ENCODE results near the gene ACTR1B. TPM values are rescaled to one million over a fixed set of nuclear protein-coding genes. Genes with fewer than 3 reads are reported as not detected.
"Not testable (repeated sequence)": the region's sequence is repeated elsewhere in the genome, so short reads cannot be mapped to it uniquely, and the experiment has no call there.

The ACTR1B gene
- total RNA-seq, 2 experiments from 2014 or later: 87.4 to 94.3 TPM

GRCh38 chr2:97676620-97677019 lies 12.8 kb upstream of the ACTR1B start:
- Mint-ChIP-seq H3K36me3 (no peaks in the 10 kb centered on the region), H3K27me3 (peaks cover 3% of the 10 kb centered on the region), H3K27ac (no peak overlapping the region), H3K4me3 (no peak overlapping the region), H3K9me3 (ENCODE audit: low read depth) (no peaks in the 10 kb centered on the region), H3K4me1 (peaks cover 35% of the 10 kb centered on the region)
- no peak for DNase-seq
- CTCF ChIA-PET: interaction anchor here (0.6 to 3.0 kb wide), 5 partner anchors 8 to 23 kb away, joined by 3 to 9 read pairs (median 7); partner anchors contain the start of gene ACTR1B
- peak; percentile 61 for ATAC-seq

- peaks cover 35% of the 10 kb centered on the region for H3K4me1 Mint-ChIP-seq
Observed at GRCh38 chr2:97675430-97676113, 11.7 kb upstream of the ACTR1B start.

GRCh38 chr2:97673915-97674283 lies 10.1 kb upstream of the ACTR1B start:
- H3K4me1 Mint-ChIP-seq: peaks cover 35% of the 10 kb centered on the region
- H3K27me3 Mint-ChIP-seq: no peaks in the 10 kb centered on the region
- peak overlapping the region; percentile 41 for H3K27ac Mint-ChIP-seq
- CTCF ChIA-PET: interaction anchor here (1.4 to 2.0 kb wide), 3 partner anchors 9 to 83 kb away, joined by 3 to 9 read pairs (median 6); partner anchors contain the start of gene ACTR1B
- no peak overlapping the region for H3K4me3 Mint-ChIP-seq
- ATAC-seq (peak; percentile 25), DNase-seq (no peak)
- H3K9me3 Mint-ChIP-seq (ENCODE audit: low read depth): no peaks in the 10 kb centered on the region
- H3K36me3 Mint-ChIP-seq: no peaks in the 10 kb centered on the region

More at GRCh38 chr2:97675430-97676113, 11.7 kb upstream of the ACTR1B start:
- H3K9me3 Mint-ChIP-seq (ENCODE audit: low read depth): no peaks in the 10 kb centered on the region
- no peak overlapping the region for H3K4me3 Mint-ChIP-seq
- H3K27ac Mint-ChIP-seq: no peak overlapping the region
- DNase-seq (no peak), ATAC-seq (no peak)
- H3K27me3 Mint-ChIP-seq: no peaks in the 10 kb centered on the region
- no peaks in the 10 kb centered on the region for H3K36me3 Mint-ChIP-seq
- CTCF ChIA-PET: interaction anchor here (1.6 to 3.0 kb wide), 4 partner anchors 13 to 85 kb away, joined by 6 to 9 read pairs (median 8); no protein-coding TSS in a partner anchor

- Mint-ChIP-seq H3K27ac (peak overlapping the region; percentile 41), H3K4me3 (no peak overlapping the region), H3K36me3 (no peaks in the 10 kb centered on the region), H3K4me1 (peaks cover 35% of the 10 kb centered on the region), H3K27me3 (no peaks in the 10 kb centered on the region), H3K9me3 (ENCODE audit: low read depth) (no peaks in the 10 kb centered on the region)
- DNase-seq (peak; percentile 57), ATAC-seq (peak; percentile 62)
- CTCF ChIA-PET: interaction anchor here (0.9 to 2.0 kb wide), 5 partner anchors 9 to 83 kb away, joined by 3 to 9 read pairs (median 4); partner anchors contain the start of genes ACTR1B and COX5B
Observed at GRCh38 chr2:97673182-97673914, 9.5 kb upstream of the ACTR1B start.

GRCh38 chr2:97672606-97673140 lies 8.8 kb upstream of the ACTR1B start:
- not testable (repeated sequence) for H3K9me3 Mint-ChIP-seq (ENCODE audit: low read depth); ATAC-seq; H3K4me3 Mint-ChIP-seq; H3K27ac Mint-ChIP-seq; H3K36me3 Mint-ChIP-seq; DNase-seq; H3K27me3 Mint-ChIP-seq
- peaks cover 33% of the 10 kb centered on the region for H3K4me1 Mint-ChIP-seq
- CTCF ChIA-PET: interaction anchor here (0.9 to 2.0 kb wide), 5 partner anchors 8 to 82 kb away, joined by 3 to 9 read pairs (median 4); partner anchors contain the start of genes ACTR1B and COX5B

GRCh38 chr2:97671526-97671925 lies 7.7 kb upstream of the ACTR1B start:
- no peak overlapping the region for H3K4me3 Mint-ChIP-seq
- no peak overlapping the region for H3K27ac Mint-ChIP-seq

GRCh38 chr2:97670471-97670870 lies 6.6 kb upstream of the ACTR1B start:
- no peaks in the 10 kb centered on the region for H3K27me3 Mint-ChIP-seq
- ATAC-seq: no peak
- H3K9me3 Mint-ChIP-seq (ENCODE audit: low read depth): no peaks in the 10 kb centered on the region
- no peaks in the 10 kb centered on the region for H3K36me3 Mint-ChIP-seq
- H3K4me3 Mint-ChIP-seq: no peak overlapping the region
- CTCF ChIA-PET: interaction anchor here (1.1 to 1.5 kb wide), 3 partner anchors 9 to 80 kb away, joined by 3 to 7 read pairs (median 6); no protein-coding TSS in a partner anchor
- peaks cover 22% of the 10 kb centered on the region for H3K4me1 Mint-ChIP-seq
- H3K27ac Mint-ChIP-seq: no peak overlapping the region
- DNase-seq: no peak

More at GRCh38 chr2:97671526-97671925, 7.7 kb upstream of the ACTR1B start:
- CTCF ChIA-PET: no interaction called here
- Mint-ChIP-seq H3K27me3 (no peaks in the 10 kb centered on the region), H3K4me1 (peaks cover 29% of the 10 kb centered on the region), H3K36me3 (no peaks in the 10 kb centered on the region), H3K9me3 (ENCODE audit: low read depth) (no peaks in the 10 kb centered on the region)
- no peak for ATAC-seq
- DNase-seq: no peak

- CTCF ChIA-PET: interaction anchor here (1.1 to 1.5 kb wide), 3 partner anchors 11 to 79 kb away, joined by 3 to 7 read pairs (median 6); no protein-coding TSS in a partner anchor
- Mint-ChIP-seq H3K4me1 (peaks cover 29% of the 10 kb centered on the region), H3K27me3 (no peaks in the 10 kb centered on the region)
Observed at GRCh38 chr2:97669448-97669847, 5.6 kb upstream of the ACTR1B start, which contains the start of gene C2orf92. Gene C2orf92 (plus strand): TSS chr2:97669713. CDS start chr2:97669789, 76 bp downstream.

GRCh38 chr2:97664636-97664970 lies 759 bp upstream of the ACTR1B start:
- ATAC-seq (no peak), DNase-seq (no peak)
- Mint-ChIP-seq H3K27ac (peak overlapping the region; percentile 96), H3K36me3 (peaks cover 11% of the 10 kb centered on the region), H3K27me3 (no peaks in the 10 kb centered on the region), H3K9me3 (ENCODE audit: low read depth) (no peaks in the 10 kb centered on the region), H3K4me1 (peaks cover 34% of the 10 kb centered on the region), H3K4me3 (peak overlapping the region; percentile 89)
- CTCF ChIA-PET: interaction anchor here (0.8 to 8.2 kb wide), 13 partner anchors 9 to 83 kb away, joined by 3 to 102 read pairs (median 4); partner anchors contain the start of genes COX5B and ZAP70

More at GRCh38 chr2:97669448-97669847, 5.6 kb upstream of the ACTR1B start, which contains the start of gene C2orf92:
- H3K27ac Mint-ChIP-seq: no peak within 1 kb of the TSS
- H3K9me3 Mint-ChIP-seq (ENCODE audit: low read depth): no peaks in the 10 kb centered on the region
- ATAC-seq (no peak), DNase-seq (no peak)
- H3K4me3 Mint-ChIP-seq: no peak within 1 kb of the TSS
- no peaks in the 10 kb centered on the region for H3K36me3 Mint-ChIP-seq

GRCh38 chr2:97663626-97663961 lies 250 bp downstream of the ACTR1B start:
- ATAC-seq (no peak), DNase-seq (no peak)
- Mint-ChIP-seq H3K27ac (peak overlapping the region; percentile 99), H3K4me3 (peak overlapping the region; percentile 91), H3K36me3 (peaks cover 13% of the 10 kb centered on the region), H3K9me3 (ENCODE audit: low read depth) (no peaks in the 10 kb centered on the region), H3K4me1 (peaks cover 34% of the 10 kb centered on the region), H3K27me3 (no peaks in the 10 kb centered on the region)
- CTCF ChIA-PET: interaction anchor here (0.7 to 8.2 kb wide), 14 partner anchors 10 to 338 kb away, joined by 3 to 102 read pairs (median 7); partner anchors contain the start of genes COX5B and ZAP70

- DNase-seq (peak; percentile 92), ATAC-seq (peak; percentile 54)
- CTCF ChIA-PET: interaction anchor here (1.0 to 8.2 kb wide), 14 partner anchors 9 to 795 kb away, joined by 3 to 102 read pairs (median 5); partner anchors contain the start of gene COX5B
- H3K4me3 Mint-ChIP-seq: peak overlapping the region; percentile 91
- H3K27ac Mint-ChIP-seq: peak overlapping the region; percentile 99
- no peaks in the 10 kb centered on the region for H3K27me3 Mint-ChIP-seq
- H3K9me3 Mint-ChIP-seq (ENCODE audit: low read depth): no peaks in the 10 kb centered on the region
- H3K36me3 Mint-ChIP-seq: peaks cover 19% of the 10 kb centered on the region
- H3K4me1 Mint-ChIP-seq: peaks cover 34% of the 10 kb centered on the region
Observed at GRCh38 chr2:97662895-97663625, 784 bp downstream of the ACTR1B start.

GRCh38 chr2:97662386-97662894 lies 1.4 kb downstream of the ACTR1B start:
- peaks cover 34% of the 10 kb centered on the region for H3K4me1 Mint-ChIP-seq
- H3K27me3 Mint-ChIP-seq: no peaks in the 10 kb centered on the region
- H3K27ac Mint-ChIP-seq: peak overlapping the region; percentile 99
- CTCF ChIA-PET: interaction anchor here (1.0 to 8.2 kb wide), 13 partner anchors 9 to 794 kb away, joined by 3 to 102 read pairs (median 5); partner anchors contain the start of gene COX5B
- ATAC-seq (no peak), DNase-seq (no peak)
- peak overlapping the region; percentile 91 for H3K4me3 Mint-ChIP-seq
- H3K9me3 Mint-ChIP-seq (ENCODE audit: low read depth): no peaks in the 10 kb centered on the region
- H3K36me3 Mint-ChIP-seq: peaks cover 19% of the 10 kb centered on the region
